ENCODE measurements around the gene PHACTR3.

GRCh38 chr20:59864726-59865125, 260.4 kb downstream of the PHACTR3 start:
- TF ChIP-seq, protein P1, sequence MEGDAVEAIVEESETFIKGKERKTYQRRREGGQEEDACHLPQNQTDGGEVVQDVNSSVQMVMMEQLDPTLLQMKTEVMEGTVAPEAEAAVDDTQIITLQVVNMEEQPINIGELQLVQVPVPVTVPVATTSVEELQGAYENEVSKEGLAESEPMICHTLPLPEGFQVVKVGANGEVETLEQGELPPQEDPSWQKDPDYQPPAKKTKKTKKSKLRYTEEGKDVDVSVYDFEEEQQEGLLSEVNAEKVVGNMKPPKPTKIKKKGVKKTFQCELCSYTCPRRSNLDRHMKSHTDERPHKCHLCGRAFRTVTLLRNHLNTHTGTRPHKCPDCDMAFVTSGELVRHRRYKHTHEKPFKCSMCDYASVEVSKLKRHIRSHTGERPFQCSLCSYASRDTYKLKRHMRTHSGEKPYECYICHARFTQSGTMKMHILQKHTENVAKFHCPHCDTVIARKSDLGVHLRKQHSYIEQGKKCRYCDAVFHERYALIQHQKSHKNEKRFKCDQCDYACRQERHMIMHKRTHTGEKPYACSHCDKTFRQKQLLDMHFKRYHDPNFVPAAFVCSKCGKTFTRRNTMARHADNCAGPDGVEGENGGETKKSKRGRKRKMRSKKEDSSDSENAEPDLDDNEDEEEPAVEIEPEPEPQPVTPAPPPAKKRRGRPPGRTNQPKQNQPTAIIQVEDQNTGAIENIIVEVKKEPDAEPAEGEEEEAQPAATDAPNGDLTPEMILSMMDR (IDR thresholded peaks at IDR 0.05), result no peak
- TF ChIP-seq EZH2 (IDR thresholded peaks at IDR 0.05) (no peak), EZH2phosphoT487 (IDR thresholded peaks at IDR 0.05) (no peak)

All from neural progenitor cell (in vitro differentiated cells).